GM12875 (cell line): ENCODE data around the gene ANKS1A.

ENCODE experiments used
- H3K4me3 ChIP-seq: one replicate; pipeline ENCODE4 v1.5.1; 2011; ENCODE audit warnings: low read depth, low read length, control low read depth
- CTCF ChIP-seq: IDR thresholded peaks from 2 replicates; pipeline ENCODE4 v1.5.1; 2011; ENCODE audit warnings: low read depth, mild to moderate bottlenecking, control low read depth, inconsistent platforms, low read length, moderate library complexity, borderline replicate concordance; ENCODE audit not compliant: insufficient read depth

ANKS1A gene

GRCh38 chr6:34957231-34957783 is 68.3 kb downstream of the ANKS1A start:
- no peak for TF ChIP-seq CTCF
- H3K4me3 ChIP-seq, result no peak overlapping the region

- no peak overlapping the region for H3K4me3 ChIP-seq
- no peak for TF ChIP-seq CTCF
These were observed 69.7 kb downstream of the ANKS1A start for GRCh38 chr6:34958734-34959133.

GRCh38 chr6:34959224-34959623 is 70.2 kb downstream of the ANKS1A start:
- TF ChIP-seq CTCF, result no peak
- no peak overlapping the region for H3K4me3 ChIP-seq

GRCh38 chr6:34961082-34961481 is 72.0 kb downstream of the ANKS1A start:
- TF ChIP-seq CTCF, result no peak
- H3K4me3 ChIP-seq, result no peak overlapping the region

- H3K4me3 ChIP-seq, result no peak overlapping the region
- TF ChIP-seq CTCF, result no peak
These were observed 72.5 kb downstream of the ANKS1A start for GRCh38 chr6:34961574-34961973.

GRCh38 chr6:34964564-34964963 is 75.5 kb downstream of the ANKS1A start:
- TF ChIP-seq CTCF, result no peak
- H3K4me3 ChIP-seq, result no peak overlapping the region

- no peak overlapping the region for H3K4me3 ChIP-seq
- TF ChIP-seq CTCF, result no peak
These were observed 78.4 kb downstream of the ANKS1A start for GRCh38 chr6:34967461-34967860.
